Loucy (cell line): ENCODE results near the gene PNPT1.

Experiments
- EZH2phosphoT487 ChIP-seq: fragments of 200-600 bp; IDR thresholded peaks from 2 replicates; pipeline ENCODE4 v1.6.1; 2018; ENCODE audit warnings: antibody characterized with exemption, mild to moderate bottlenecking, moderate library complexity, borderline replicate concordance
- TF ChIP-seq, protein P1 (sequence below): fragments of 200-600 bp; sonication (generic); conservative IDR thresholded peaks from 2 replicates; pipeline ENCODE4 v1.5.1; 2014; ENCODE audit warnings: mild to moderate bottlenecking, antibody characterized with exemption, low read length

DNA sequence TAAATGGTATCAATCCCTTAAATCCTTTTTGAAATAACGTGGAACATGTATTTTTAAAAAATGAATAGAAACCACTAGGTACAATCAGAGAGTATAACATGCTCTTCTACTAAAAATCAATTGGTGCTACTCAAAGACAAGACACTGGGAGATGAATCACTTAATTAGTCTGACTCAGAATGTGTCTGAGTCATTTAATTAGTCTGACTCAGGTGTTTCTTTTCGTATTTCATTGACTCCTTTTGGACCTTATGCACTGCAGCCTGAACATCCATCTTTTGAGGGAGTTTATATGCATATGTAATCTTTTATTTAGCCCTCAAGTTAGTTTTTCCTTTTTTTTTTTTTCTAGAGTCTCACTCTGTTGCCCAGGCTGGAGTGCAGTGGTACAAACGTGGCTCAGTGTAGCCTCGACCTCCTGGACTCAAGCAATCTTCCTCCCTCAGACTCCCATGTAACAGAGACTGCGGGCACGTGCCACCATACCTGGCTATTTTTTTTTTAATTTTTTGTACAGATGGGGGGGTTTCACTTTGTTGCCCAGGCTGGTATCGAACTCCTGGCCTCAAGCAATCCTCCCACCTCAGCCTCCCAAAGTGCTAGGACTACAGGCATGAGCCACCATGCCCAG is 102.7 kb downstream of the PNPT1 start:
- TF ChIP-seq, protein P1, sequence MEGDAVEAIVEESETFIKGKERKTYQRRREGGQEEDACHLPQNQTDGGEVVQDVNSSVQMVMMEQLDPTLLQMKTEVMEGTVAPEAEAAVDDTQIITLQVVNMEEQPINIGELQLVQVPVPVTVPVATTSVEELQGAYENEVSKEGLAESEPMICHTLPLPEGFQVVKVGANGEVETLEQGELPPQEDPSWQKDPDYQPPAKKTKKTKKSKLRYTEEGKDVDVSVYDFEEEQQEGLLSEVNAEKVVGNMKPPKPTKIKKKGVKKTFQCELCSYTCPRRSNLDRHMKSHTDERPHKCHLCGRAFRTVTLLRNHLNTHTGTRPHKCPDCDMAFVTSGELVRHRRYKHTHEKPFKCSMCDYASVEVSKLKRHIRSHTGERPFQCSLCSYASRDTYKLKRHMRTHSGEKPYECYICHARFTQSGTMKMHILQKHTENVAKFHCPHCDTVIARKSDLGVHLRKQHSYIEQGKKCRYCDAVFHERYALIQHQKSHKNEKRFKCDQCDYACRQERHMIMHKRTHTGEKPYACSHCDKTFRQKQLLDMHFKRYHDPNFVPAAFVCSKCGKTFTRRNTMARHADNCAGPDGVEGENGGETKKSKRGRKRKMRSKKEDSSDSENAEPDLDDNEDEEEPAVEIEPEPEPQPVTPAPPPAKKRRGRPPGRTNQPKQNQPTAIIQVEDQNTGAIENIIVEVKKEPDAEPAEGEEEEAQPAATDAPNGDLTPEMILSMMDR, result no peak
- TF ChIP-seq EZH2phosphoT487, result no peak
